Cerebellar cortex (tissue), 1 donor: ENCODE data around the gene FIP1L1.

Source experiments
- DNase-seq: peaks from one replicate; pipeline ENCODE4 v3.0.0-alpha.2; 2015; ENCODE audit warnings: low spot score

FIP1L1 gene

DNA sequence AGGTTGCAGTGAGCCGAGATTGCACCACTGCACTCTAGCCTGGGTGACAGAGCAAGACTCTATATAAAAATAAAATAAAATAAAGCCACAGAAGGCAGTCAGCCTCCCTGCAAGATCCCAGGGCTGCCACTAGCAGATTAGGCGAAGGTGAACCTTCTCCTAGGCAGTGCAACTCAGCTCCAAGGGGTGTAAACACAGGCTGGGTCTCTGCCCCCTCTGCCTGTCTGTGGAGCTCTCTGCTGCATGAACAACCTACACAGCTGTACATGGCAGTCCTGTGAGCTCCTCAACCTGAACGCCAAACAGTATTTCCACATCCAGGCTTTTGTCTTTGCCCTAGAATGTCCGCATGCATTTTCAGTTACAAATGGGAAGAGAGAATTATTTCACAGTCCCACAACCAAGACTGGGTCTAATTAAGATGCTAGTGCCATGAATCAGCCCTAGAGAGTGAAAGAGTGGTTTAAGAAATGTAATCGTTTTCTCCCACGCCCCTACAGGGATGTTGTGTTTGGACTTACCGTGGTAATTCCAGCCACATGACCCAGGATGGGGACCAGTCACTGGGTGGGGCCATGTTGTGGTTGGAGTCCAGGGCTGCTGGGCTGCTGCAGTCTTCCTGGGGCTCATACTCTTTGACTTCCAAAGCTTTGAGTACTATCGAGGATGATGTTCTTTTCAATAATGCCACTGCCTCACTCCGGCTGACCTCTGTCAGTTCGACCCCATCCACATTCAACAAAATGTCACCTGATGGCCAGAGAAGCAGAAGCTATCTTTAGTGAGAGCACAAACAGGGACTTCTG, 99.0 kb downstream of the FIP1L1 start:
- no peak for DNase-seq

DNA sequence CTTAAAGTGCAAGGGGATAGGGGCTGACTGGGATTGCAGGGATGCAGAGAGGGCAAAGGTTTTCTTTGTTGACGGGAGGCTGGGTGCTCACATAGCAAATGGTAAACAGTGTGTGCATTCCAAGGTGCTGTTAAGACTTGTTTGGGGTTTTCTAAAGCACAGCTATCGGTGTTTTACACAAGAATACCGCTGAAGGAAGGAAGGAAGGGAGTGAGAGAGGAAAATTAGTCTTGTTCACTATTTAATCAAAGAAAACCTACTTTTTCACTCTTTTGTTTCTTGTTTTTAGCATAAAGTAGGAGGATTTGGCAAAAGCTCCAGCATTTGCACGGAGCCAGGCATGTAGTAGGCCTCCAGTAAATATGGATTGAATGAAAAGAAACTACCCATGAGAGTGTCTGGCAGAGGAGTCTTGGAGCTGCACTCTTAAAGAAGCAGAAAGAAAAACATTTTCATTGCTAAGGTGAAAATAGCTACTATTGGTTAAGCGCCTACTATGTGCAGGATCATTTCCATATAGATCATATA, 99.7 kb downstream of the FIP1L1 start:
- DNase-seq, result no peak

DNA sequence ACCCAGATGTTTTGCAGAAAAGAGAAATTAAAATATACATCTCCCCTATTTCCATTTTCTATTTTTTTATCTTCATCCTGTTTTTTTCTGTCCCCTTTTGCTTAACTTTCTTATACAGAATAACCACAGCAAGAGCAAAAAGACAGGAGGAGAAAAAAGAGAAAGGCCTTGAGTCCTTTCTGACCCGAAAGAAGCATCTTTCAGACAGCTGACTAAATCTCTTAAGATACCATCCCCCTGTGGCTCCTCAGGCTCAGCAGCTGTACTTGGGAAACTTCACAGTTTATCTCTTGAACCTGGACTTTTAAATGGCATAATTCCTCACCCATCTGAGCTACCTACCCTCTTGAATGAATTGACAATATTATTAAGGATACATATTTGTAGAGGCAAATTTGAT, 100.2 kb downstream of the FIP1L1 start:
- DNase-seq, result no peak

DNA sequence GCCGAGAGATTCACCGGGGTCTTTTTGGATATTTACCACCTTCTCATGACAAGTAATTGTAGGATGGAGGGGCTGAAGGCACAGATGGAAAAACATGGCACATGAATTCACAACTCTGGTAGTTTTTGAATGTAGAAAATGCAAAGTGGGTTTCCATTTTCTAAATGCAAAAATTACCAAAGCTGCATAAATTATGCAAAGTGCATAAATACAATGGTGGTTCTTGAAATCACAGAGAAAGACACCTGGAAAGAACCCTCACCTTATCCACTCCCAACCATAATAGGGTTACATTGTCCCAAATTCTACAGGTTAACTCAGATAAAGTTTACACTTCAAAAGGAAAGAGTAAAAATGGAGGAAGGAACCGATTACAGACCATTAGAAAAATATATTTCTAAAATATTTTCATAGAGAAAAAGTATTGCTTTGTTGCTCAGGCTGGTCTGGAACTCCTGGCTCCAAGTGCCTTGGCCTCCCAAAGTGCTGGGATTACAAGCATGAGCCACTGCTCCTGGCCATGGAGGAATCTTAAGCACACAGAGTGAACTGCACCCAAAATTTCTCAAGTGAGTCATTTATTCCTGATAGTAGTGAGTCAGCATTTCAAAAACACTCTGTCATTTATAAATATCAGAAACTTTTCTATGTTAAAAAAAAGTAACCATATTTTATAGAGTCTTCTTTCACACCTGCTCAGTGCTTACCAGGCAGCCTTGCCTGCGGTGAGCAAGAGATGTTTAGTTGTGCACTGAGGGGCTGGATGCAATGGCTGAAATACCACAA, 101.4 kb downstream of the FIP1L1 start:
- DNase-seq, result no peak

DNA sequence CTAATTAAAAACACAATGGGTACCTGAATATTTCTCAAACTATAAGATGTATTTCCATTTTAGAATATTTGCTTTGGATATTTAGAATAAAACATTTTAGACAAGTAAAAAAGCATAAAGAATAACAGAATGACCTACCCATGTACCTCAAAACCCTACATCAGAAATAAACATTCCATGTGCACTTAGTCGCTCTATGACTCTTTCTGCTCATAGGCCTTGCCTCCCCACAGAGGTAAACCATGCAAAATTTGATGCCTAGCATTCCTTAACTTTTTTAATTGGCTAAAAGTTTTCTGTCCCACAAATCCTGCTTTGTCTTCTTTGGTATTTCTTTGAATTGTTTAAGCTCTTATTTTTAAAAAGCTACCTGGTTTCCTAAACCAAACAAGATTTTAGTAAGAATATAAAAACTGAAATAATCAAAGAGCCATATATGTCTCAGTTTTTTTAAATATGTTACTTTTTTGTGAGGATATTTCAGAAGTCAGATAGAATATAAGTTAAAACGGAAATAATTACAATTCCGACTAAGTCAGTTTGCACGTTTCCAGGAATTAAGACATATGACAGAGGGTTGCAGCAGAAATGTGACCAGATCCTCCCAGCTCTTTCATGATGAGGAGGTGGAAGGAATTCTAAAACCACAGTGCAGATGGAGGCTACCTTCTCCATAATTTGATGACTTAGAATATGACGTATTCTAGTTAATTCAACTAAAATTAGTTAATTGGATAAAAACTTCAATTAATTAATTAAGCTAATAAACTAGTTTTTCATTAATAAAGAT, 102.5 kb downstream of the FIP1L1 start:
- DNase-seq, result no peak

DNA sequence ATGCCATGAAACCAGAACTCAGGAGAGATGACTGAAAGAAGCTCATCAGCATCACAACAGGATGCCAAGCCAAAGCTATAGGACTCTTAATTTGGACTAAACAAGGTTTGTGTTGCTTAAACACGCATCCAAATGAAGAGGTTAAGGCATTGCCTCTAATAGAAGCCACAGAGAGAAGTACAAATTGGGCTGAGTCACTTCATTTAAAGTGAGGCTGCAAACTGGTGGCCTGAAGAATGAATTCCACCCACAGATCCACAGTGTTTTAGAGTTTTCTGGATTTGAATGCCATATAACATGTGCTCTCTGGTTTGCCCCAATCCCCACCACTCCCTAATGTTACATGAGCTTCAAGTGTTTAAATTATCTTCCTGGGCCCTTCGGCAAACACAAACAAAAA, 103.5 kb downstream of the FIP1L1 start:
- no peak for DNase-seq

DNA sequence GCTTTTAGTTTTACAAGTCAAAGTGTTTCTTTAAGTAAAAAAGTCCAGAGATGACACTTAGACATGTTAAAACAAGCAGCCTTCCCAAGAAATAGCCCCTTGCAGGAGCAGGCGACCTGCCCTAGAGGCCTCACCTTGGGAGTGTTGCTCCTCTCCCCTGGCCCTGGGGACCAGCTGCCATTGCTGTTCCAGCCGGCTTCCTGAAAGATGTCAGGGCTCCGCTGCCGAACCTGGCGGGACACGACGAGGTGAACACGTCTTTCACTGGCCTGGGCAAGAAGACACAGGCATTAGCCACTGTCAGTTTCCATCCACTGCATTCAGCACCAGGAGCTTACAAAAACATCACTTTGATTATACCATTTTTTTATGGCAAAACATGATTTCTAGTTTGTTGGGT, 104.1 kb downstream of the FIP1L1 start:
- no peak for DNase-seq

DNA sequence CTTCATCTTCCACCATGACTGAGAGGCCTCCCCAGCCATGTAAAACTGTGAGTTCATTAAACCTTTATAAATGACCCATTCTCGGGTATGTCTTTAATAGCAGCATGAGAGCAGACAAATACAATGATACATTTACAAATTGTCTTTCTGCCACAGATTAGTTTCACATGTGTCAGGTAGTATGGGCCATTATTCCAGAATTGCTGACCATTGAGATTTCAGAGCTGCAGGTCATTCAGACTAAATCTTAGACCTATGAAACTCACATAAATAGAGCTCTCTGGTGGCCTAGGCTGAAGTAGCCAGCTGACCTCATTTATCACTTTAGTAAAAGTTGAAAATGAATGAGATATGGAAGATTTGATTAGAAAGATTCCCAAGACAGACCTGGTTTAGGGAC, 105.8 kb downstream of the FIP1L1 start:
- no peak for DNase-seq

DNA sequence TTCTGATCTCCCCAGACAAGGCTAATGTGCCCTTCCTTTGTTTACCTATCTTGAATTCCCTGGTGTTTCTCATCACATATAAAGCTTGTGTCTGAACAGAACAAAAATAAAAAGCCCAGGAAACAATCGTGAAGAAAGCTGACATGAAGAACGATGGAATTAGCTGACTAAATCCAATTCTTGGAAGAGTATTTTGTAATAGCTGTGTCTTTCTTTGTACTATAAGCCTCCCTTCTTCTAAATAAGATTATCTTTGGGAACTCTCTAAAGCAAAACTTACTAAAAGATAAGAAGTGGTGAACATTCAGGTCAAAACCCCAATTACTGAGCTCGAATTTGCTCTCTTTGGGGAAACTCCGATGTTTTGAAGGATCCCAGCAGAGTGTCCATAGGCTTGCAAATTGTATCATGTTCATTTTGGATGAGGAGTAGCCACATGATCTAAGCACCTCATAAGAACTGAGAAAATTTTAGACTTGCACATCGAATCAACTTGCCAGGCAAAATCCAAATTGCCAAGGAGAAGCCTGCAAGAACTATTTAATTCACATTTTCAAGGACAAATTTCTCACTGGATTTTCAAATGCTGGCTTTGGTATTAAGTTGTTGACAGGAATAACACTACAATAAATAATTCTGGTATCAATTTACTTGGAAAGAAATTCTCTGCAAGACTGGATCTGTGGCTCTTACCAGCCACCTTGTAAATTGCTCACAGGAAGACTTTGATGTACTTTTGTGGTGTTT, 107.6 kb downstream of the FIP1L1 start:
- no peak for DNase-seq

DNA sequence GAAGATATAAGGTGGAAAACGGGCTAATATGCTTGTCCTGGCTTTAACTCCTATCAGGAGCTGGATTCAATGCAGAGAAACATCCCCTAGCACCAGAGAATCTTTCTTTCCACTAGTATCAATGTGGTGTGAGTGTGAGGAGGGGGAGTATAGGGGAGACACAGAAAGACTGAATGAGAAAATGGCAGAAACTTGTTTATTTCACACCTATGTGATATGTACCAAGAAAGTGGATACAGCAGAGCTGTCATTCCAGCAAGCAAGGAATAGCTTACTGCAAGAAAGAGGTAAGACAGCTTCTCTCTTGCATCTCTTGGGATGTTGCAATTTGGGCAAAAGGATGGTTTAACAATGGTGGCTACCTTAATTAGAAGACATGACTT, 108.2 kb downstream of the FIP1L1 start:
- no peak for DNase-seq

DNA sequence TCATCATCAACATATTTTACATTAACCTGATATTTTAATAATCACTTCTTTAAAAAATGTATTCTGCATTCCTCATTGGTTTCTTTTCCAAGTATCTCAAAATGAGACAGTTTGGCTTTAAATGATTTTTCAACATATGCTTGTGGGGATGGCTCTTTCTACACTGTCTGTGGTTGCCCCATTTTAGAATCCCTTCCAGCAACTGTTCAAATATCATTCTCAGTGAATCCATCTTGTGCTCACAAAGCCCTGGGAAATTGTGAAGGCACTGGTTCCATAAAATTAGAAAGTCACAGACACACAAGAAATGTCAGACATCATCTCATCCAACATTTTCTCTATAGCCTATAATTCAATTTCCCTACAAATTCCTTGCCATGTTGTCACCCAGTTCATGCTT, 110.3 kb downstream of the FIP1L1 start:
- no peak for DNase-seq

DNA sequence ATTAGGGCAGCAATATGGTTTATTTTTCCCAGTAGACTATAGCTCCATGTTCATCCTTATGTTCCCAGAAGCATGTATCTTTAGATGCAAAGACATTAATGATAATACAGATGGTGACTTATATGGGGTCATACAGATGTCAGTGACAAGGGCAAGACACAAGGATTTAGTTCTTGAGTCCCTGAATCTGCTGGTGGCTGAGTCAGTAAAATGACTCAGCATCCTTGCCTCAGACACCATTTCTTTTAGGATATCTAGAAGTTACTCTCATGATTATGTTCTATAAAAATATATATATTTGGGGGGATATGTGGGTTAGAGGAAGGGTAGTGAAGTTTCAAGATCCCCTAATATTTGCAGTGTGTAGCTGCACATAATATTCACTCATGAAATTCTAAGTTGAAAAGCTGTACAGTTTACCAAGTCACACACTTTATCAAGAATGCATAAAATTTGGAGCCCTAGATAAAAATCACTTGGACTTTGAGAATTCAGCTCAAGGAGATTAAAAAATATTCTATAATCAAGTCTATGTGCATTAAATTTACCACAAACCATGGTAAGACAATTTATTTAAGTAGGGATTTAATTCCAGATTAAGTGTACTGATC, 111.9 kb downstream of the FIP1L1 start:
- no peak for DNase-seq

DNA sequence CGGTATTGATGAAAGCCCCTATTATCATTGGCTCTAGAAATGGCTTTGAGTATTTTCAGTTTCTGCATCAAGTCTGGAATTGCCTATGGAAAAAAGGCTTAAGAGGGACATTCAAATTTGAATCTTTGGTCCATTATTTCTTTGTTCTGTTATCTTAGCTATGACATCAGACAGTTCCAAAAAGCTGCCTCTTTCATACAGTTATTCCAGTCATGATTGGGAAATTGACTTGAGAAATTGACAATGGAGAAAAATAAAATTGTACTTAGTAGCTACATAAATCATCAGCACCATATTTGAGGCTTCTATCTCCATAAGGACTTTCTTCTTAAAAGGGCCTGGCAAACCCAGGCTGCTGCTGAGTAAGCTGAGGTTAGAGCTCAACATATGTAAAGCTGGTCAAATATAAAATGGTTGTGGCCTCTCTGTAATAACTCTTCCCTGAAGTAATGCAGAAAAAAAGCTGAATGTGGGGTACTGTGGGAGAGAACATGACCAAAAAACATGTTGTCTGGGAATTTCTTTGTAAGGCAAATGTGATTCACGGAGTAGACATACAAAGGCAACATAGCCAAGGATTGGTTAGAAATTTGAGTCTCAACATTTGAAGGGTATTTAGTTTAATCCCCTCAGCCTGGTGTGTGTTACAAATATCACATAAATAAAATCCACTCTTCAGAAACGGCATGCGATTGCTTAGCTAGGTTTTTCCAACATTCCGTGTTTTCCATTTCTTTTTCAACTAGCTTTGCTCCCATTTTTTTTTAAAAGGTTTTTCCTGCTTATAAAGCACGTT, 112.9 kb downstream of the FIP1L1 start:
- DNase-seq, result no peak

DNA sequence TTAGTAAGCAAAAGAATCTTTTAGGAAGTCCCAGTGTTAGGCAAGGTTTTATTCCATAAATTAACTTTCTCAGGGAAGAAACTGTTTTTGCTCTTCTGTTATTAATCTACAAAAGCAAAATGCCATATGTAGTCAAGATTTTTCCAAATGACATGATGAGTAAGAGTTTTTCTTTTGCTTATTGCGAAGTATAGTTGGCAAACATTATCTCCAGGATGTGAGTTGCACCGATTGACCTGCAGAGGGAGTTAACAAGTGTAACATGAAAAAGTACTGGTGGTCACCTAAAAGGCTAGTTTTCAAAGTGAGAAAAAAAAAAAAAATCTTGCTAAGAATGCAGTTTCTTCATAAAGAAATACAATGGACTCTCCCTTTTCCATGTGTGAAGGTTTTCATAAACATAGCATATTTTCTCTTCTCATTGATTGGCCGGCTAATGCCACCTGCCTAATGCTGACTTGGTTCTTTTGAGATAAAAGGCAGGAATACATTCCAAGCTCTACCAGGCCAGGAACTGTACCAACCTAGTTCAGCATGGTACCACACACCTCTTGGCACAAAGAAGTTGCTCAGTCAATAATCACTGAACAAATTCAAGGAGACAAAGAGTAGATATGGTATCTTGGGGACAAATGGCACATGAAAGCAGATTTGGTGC, 113.7 kb downstream of the FIP1L1 start:
- DNase-seq, result peak; percentile 28

DNA sequence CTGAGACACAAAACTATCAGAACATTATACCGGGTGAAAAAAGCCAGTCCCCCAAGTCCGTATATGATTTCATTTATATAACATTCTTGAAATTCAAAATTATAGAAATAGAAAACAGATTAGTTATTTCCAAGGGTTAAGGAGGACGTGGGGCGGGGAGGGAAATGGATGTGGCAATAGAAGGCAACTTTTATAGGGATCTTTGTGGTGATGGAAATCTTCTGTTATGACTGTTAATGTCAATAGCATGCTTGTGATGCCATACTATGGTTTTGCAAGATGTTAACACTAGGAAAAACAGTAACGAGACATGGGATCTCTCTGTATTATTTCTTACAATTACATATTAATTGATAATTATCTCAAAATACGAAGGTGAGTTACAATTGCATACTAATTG, 117.4 kb downstream of the FIP1L1 start:
- DNase-seq, result no peak

DNA sequence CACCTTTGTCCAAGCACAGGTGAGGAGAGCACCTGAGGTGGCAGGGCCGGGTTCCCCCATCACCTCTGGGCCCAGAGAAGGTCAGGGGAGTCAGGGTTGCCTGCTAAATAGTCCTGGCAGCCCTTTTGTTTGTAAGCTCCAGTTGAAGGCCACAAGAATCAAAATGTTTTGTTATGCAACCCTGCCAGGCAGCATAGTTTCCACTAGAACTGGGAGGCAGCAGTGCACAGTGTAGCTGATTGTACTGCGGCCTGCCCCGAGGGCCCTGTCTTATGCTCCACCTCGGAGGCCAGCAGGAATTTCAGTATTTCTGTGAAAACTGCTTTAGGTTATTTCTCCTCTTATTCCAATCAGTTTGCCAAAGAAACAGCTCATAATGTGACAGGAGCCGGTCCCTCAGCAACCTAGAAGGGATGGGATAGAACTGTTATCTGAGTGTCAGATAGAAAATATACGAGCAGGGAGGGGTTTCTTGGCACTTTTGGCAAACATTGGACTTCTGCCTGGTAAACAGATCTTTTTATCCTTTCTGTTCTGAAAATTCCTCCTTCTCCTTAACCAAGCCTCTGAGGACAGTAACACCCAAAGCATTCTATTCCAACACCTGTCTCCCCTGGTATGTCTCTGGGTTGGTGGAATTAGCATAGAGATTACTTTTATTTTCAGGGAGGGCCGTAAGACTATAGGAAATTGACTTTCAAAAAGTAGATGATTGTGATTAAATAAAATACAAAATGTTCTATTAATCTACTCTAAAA, 120.2 kb downstream of the FIP1L1 start:
- DNase-seq, result no peak

DNA sequence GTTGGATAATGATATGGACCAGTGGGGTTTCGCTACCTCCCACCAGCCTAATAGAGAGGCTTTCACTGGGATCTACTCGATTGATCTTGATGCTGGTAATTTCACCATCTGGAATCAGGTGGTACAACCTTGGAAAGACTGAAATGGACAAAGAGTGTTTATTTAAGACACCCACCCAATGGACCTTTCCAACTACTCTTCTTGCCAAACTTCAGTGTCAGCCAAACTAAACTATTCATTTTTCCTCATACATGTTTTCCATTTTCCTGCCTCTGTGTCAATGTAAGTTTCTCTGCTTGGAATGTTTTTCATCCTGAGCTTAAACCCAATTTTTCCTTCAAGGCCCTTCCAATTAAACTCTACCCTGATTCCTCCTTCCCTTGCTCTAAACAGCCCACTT, 121.3 kb downstream of the FIP1L1 start:
- DNase-seq, result no peak

DNA sequence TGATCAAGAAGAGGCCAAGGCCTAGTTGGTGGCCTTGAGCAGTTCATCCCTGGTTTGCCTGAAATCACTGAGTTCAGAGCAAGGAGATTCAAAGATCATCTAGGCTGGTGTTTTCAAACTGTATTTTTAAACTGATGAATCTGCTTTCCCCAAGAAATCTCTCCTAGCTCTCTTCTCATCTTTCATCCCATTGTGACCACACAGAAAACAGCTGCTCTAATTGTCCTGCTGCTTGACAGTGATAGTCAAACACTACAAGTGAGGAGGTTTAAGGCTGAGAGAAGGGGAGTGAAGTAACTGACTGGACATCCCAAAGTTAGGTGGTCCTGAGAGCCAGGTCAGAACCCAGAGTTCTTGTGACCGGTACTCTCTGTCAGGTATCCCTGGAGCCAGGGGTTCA, 122.3 kb downstream of the FIP1L1 start:
- DNase-seq, result no peak

DNA sequence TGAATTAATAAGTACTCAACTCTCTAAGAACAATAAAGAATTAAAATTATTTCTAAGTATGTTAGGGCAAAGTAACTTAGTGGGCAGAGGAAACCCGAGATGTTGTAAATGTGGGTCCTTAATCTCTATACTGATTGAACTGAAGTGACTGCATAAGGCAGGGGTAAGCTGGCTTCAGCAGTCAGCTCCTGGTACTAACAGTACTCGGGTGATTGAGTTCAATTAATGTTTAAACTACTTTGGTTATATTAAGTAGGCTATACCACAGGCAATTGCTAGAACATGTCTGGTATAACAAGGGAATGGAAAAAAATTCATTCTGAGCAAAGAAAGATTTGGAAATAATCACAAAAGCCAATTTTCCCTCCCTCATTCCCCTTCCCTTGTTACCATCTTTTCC, 123.1 kb downstream of the FIP1L1 start:
- DNase-seq, result no peak
